RKO (cell line): Measurements from ENCODE around the gene HRAS.

Source experiments
- DNase-seq: peaks from one replicate; pipeline ENCODE4 v3.0.0-alpha.2; 2016; ENCODE audit warnings: low spot score

HRAS gene

GRCh38 chr11:553083-553987 lies 18.0 kb upstream of the HRAS start:
- no peak for DNase-seq

GRCh38 chr11:551596-551995 lies 16.2 kb upstream of the HRAS start:
- DNase-seq = no peak

GRCh38 chr11:551131-551530 lies 15.8 kb upstream of the HRAS start:
- DNase-seq = no peak

- no peak for DNase-seq
Measured at GRCh38 chr11:550746-551085, 15.3 kb upstream of the HRAS start.

GRCh38 chr11:550021-550745 lies 14.8 kb upstream of the HRAS start:
- no peak for DNase-seq

GRCh38 chr11:548700-549603 lies 13.6 kb upstream of the HRAS start:
- DNase-seq = no peak

- no peak for DNase-seq
Measured at GRCh38 chr11:545171-545570, 9.8 kb upstream of the HRAS start.

GRCh38 chr11:544817-545166 lies 9.4 kb upstream of the HRAS start:
- no peak for DNase-seq

GRCh38 chr11:541433-541885 lies 6.1 kb upstream of the HRAS start:
- DNase-seq = no peak

- no peak for DNase-seq
Measured at GRCh38 chr11:540583-541432, 5.4 kb upstream of the HRAS start.

- no peak for DNase-seq
Measured at GRCh38 chr11:539971-540481, 4.7 kb upstream of the HRAS start.

GRCh38 chr11:538431-539051 lies 3.2 kb upstream of the HRAS start:
- DNase-seq = no peak

GRCh38 chr11:537622-538430 lies 2.5 kb upstream of the HRAS start:
- no peak for DNase-seq

- peak; percentile 92 for DNase-seq
Measured at GRCh38 chr11:536841-537621, 1.7 kb upstream of the HRAS start, which contains the start of gene LRRC56. Gene LRRC56 (plus strand): TSS chr11:537527. CDS start chr11:540685, 3,158 bp downstream.

- no peak for DNase-seq
Measured at GRCh38 chr11:535210-535518, 212 bp downstream of the HRAS start.

GRCh38 chr11:534396-535209 lies 773 bp downstream of the HRAS start:
- peak; percentile 37 for DNase-seq

- no peak for DNase-seq
Measured at GRCh38 chr11:533586-534395, 1.6 kb downstream of the HRAS start.
